ENCODE data around the gene NSDHL. TPM values are rescaled to one million over a fixed set of nuclear protein-coding genes. Genes with fewer than 3 reads are reported as not detected.

Gene NSDHL
- total and polyA plus RNA-seq, 2 experiments from 2014 or later: 32.4 to 34.3 TPM

DNA sequence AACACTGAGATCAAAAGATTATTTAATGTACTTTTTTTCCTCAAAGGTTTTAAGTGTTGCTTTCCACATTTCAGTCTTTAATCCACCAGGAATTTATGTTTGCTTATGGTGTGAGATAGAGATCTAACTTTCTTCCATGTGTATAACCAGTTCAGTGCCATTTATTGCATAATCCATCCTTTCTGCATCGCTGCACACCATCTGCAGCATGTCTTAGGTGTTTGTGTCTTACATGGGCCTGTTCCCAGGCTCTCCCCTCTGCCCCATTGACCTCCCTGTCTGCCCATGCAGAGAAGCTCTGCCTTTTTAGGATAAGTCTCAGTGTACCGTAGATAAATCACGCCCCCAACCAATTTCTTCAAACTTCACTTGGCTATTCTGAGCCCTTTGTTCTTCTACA, 30.3 kb downstream of the NSDHL start (continued):
- TF ChIP-seq, protein P1, sequence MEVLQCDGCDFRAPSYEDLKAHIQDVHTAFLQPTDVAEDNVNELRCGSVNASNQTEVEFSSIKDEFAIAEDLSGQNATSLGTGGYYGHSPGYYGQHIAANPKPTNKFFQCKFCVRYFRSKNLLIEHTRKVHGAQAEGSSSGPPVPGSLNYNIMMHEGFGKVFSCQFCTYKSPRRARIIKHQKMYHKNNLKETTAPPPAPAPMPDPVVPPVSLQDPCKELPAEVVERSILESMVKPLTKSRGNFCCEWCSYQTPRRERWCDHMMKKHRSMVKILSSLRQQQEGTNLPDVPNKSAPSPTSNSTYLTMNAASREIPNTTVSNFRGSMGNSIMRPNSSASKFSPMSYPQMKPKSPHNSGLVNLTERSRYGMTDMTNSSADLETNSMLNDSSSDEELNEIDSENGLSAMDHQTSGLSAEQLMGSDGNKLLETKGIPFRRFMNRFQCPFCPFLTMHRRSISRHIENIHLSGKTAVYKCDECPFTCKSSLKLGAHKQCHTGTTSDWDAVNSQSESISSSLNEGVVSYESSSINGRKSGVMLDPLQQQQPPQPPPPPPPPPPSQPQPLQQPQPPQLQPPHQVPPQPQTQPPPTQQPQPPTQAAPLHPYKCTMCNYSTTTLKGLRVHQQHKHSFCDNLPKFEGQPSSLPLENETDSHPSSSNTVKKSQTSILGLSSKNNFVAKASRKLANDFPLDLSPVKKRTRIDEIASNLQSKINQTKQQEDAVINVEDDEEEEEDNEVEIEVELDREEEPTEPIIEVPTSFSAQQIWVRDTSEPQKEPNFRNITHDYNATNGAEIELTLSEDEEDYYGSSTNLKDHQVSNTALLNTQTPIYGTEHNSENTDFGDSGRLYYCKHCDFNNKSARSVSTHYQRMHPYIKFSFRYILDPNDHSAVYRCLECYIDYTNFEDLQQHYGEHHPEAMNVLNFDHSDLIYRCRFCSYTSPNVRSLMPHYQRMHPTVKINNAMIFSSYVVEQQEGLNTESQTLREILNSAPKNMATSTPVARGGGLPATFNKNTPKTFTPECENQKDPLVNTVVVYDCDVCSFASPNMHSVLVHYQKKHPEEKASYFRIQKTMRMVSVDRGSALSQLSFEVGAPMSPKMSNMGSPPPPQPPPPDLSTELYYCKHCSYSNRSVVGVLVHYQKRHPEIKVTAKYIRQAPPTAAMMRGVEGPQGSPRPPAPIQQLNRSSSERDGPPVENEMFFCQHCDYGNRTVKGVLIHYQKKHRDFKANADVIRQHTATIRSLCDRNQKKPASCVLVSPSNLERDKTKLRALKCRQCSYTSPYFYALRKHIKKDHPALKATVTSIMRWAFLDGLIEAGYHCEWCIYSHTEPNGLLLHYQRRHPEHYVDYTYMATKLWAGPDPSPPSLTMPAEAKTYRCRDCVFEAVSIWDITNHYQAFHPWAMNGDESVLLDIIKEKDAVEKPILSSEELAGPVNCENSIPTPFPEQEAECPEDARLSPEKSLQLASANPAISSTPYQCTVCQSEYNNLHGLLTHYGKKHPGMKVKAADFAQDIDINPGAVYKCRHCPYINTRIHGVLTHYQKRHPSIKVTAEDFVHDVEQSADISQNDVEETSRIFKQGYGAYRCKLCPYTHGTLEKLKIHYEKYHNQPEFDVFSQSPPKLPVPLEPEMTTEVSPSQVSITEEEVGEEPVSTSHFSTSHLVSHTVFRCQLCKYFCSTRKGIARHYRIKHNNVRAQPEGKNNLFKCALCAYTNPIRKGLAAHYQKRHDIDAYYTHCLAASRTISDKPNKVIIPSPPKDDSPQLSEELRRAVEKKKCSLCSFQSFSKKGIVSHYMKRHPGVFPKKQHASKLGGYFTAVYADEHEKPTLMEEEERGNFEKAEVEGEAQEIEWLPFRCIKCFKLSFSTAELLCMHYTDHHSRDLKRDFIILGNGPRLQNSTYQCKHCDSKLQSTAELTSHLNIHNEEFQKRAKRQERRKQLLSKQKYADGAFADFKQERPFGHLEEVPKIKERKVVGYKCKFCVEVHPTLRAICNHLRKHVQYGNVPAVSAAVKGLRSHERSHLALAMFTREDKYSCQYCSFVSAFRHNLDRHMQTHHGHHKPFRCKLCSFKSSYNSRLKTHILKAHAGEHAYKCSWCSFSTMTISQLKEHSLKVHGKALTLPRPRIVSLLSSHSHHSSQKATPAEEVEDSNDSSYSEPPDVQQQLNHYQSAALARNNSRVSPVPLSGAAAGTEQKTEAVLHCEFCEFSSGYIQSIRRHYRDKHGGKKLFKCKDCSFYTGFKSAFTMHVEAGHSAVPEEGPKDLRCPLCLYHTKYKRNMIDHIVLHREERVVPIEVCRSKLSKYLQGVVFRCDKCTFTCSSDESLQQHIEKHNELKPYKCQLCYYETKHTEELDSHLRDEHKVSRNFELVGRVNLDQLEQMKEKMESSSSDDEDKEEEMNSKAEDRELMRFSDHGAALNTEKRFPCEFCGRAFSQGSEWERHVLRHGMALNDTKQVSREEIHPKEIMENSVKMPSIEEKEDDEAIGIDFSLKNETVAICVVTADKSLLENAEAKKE (CRISPR knock-in tag; IDR thresholded peaks at IDR 0.05): no peak

DNA sequence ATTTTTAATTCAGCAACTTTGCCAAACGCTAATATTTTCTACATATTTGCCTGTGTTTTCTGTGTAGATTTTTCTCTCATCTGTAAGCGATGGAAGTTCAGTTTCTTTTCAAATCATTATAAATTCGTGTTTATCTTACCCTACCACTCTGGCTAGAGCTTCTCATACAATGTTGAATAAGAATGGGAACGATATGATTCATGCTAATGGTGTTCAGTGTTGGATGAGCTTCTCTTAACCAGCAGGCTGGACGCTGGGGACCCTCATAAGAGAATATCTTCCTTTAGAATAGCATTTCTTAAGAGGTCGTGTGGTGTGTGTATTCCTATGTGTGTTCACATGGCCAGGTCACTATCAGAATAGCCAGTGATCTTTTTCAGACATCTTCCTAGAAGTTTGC, 31.0 kb downstream of the NSDHL start:
- no peak for DNase-seq (ENCODE audit: low spot score)
- Histone ChIP-seq H3K79me2 (replicated peaks; ENCODE audit: insufficient read depth) (no peaks in the 10 kb centered on the region), H3K9me2 (ENCODE audit: insufficient read depth) (no peaks in the 10 kb centered on the region), H3K27ac (ENCODE audit: low read depth) (no peak overlapping the region), H3K27me3 (ENCODE audit: insufficient read depth) (no peaks in the 10 kb centered on the region), H2AFZ (no peak overlapping the region), H3K4me3 (no peak overlapping the region), H3F3A (replicated peaks; ENCODE audit: low read depth) (no peaks in the 10 kb centered on the region), H4K20me1 (replicated peaks; ENCODE audit: insufficient read depth) (no peaks in the 10 kb centered on the region), H3K36me3 (ENCODE audit: insufficient read depth) (no peaks in the 10 kb centered on the region), H3K4me2 (no peak overlapping the region), H3K4me1 (ENCODE audit: insufficient read depth) (no peaks in the 10 kb centered on the region)
- no peak overlapping the region for H3K27ac Mint-ChIP-seq
- H3K4me1 Mint-ChIP-seq: no peaks in the 10 kb centered on the region
- H3K27me3 Mint-ChIP-seq (ENCODE audit: insufficient read depth, low read depth, poor library complexity): no peaks in the 10 kb centered on the region
- no peak overlapping the region for H3K4me3 Mint-ChIP-seq
- H3K36me3 Mint-ChIP-seq (ENCODE audit: low read depth): peaks cover 27% of the 10 kb centered on the region
- ATAC-seq: no peak
- no peaks in the 10 kb centered on the region; the same call in 2 of the 3 replicates for H3K9me3 Mint-ChIP-seq
- no peak for TF ChIP-seq CREB1 (CRISPR knock-in tag; IDR thresholded peaks at IDR 0.05; ENCODE audit: low read depth)
- TF ChIP-seq, protein P2, sequence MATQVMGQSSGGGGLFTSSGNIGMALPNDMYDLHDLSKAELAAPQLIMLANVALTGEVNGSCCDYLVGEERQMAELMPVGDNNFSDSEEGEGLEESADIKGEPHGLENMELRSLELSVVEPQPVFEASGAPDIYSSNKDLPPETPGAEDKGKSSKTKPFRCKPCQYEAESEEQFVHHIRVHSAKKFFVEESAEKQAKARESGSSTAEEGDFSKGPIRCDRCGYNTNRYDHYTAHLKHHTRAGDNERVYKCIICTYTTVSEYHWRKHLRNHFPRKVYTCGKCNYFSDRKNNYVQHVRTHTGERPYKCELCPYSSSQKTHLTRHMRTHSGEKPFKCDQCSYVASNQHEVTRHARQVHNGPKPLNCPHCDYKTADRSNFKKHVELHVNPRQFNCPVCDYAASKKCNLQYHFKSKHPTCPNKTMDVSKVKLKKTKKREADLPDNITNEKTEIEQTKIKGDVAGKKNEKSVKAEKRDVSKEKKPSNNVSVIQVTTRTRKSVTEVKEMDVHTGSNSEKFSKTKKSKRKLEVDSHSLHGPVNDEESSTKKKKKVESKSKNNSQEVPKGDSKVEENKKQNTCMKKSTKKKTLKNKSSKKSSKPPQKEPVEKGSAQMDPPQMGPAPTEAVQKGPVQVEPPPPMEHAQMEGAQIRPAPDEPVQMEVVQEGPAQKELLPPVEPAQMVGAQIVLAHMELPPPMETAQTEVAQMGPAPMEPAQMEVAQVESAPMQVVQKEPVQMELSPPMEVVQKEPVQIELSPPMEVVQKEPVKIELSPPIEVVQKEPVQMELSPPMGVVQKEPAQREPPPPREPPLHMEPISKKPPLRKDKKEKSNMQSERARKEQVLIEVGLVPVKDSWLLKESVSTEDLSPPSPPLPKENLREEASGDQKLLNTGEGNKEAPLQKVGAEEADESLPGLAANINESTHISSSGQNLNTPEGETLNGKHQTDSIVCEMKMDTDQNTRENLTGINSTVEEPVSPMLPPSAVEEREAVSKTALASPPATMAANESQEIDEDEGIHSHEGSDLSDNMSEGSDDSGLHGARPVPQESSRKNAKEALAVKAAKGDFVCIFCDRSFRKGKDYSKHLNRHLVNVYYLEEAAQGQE (IDR thresholded peaks at IDR 0.05; ENCODE audit: unreplicated experiment): no peak
- TF ChIP-seq, protein P3, sequence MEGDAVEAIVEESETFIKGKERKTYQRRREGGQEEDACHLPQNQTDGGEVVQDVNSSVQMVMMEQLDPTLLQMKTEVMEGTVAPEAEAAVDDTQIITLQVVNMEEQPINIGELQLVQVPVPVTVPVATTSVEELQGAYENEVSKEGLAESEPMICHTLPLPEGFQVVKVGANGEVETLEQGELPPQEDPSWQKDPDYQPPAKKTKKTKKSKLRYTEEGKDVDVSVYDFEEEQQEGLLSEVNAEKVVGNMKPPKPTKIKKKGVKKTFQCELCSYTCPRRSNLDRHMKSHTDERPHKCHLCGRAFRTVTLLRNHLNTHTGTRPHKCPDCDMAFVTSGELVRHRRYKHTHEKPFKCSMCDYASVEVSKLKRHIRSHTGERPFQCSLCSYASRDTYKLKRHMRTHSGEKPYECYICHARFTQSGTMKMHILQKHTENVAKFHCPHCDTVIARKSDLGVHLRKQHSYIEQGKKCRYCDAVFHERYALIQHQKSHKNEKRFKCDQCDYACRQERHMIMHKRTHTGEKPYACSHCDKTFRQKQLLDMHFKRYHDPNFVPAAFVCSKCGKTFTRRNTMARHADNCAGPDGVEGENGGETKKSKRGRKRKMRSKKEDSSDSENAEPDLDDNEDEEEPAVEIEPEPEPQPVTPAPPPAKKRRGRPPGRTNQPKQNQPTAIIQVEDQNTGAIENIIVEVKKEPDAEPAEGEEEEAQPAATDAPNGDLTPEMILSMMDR (conservative IDR thresholded peaks at IDR 0.05; ENCODE audit: low read depth in 2 of 2): no peak
